ENCODE measurements around the gene TNFAIP8L1. TPM values are rescaled to one million over a fixed set of nuclear protein-coding genes. Genes with fewer than 3 reads are reported as not detected.

Gene TNFAIP8L1
- total and polyA plus RNA-seq, 4 donors = 15.6 to 29.0 (median 20.1) TPM

- Histone ChIP-seq H3K4me3 (ENCODE audit: low read depth in 1 of 3, low read length in 3 of 3) (no peak overlapping the region), H3K27me3 (ENCODE audit: control insufficient read depth in 4 of 4, insufficient read depth in 4 of 4, low read length in 3 of 4) (no peaks in the 10 kb centered on the region), H3K4me1 (ENCODE audit: control insufficient read depth in 4 of 4, insufficient read depth in 4 of 4, low read length in 3 of 4) (peaks cover 13 to 47% (median 32%) of the 10 kb centered on the region in 4 donors), H3K36me3 (ENCODE audit: control insufficient read depth in 4 of 4, insufficient read depth in 3 of 4, low read depth in 1 of 4, low read length in 3 of 4) (peaks cover 26 to 43% (median 33%) of the 10 kb centered on the region in 4 donors), H3K9ac (ENCODE audit: low read depth in 1 of 2, low read length in 2 of 2) (no peak overlapping the region), H3K27ac (ENCODE audit: low read depth in 1 of 2, low read length in 2 of 2) (peak overlapping the region; percentile 44 to 85), H3K9me3 (ENCODE audit: control insufficient read depth in 4 of 4, low read length in 3 of 4) (no peaks in the 10 kb centered on the region)
- 32% methylated on average over 22 of the region's 22 CpGs for WGBS
- DNase-seq (ENCODE audit: low spot score) = no peak
- no peak for TF ChIP-seq TAF1 (conservative IDR thresholded peaks at IDR 0.05)
- TF ChIP-seq, protein P1, sequence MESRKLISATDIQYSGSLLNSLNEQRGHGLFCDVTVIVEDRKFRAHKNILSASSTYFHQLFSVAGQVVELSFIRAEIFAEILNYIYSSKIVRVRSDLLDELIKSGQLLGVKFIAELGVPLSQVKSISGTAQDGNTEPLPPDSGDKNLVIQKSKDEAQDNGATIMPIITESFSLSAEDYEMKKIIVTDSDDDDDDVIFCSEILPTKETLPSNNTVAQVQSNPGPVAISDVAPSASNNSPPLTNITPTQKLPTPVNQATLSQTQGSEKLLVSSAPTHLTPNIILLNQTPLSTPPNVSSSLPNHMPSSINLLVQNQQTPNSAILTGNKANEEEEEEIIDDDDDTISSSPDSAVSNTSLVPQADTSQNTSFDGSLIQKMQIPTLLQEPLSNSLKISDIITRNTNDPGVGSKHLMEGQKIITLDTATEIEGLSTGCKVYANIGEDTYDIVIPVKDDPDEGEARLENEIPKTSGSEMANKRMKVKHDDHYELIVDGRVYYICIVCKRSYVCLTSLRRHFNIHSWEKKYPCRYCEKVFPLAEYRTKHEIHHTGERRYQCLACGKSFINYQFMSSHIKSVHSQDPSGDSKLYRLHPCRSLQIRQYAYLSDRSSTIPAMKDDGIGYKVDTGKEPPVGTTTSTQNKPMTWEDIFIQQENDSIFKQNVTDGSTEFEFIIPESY (IDR thresholded peaks at IDR 0.05) = no peak
- TF ChIP-seq EGR1 (IDR thresholded peaks at IDR 0.05; ENCODE audit: low read depth in 2 of 2) = peak in 1 of 2 donors; percentile 14
- TF ChIP-seq HNF4A (conservative IDR thresholded peaks at IDR 0.05) = peak; percentile 68 to 72
- TF ChIP-seq ATF3 (IDR thresholded peaks at IDR 0.05) = peak; percentile 52
- peak; percentile 94 for TF ChIP-seq FOXA2 (IDR thresholded peaks at IDR 0.05)
- no peak for TF ChIP-seq HNF4G (IDR thresholded peaks at IDR 0.05)
- TF ChIP-seq YY1 (IDR thresholded peaks at IDR 0.05) = peak; percentile 57
- TF ChIP-seq RXRA (IDR thresholded peaks at IDR 0.05) = peak; percentile 92 to 95
- TF ChIP-seq RAD21 (IDR thresholded peaks at IDR 0.05) = peak; percentile 41 to 55
- TF ChIP-seq FOXA1 (IDR thresholded peaks at IDR 0.05) = peak; percentile 71
- no peak for TF ChIP-seq JUND (IDR thresholded peaks at IDR 0.05)
- TF ChIP-seq, protein P2, sequence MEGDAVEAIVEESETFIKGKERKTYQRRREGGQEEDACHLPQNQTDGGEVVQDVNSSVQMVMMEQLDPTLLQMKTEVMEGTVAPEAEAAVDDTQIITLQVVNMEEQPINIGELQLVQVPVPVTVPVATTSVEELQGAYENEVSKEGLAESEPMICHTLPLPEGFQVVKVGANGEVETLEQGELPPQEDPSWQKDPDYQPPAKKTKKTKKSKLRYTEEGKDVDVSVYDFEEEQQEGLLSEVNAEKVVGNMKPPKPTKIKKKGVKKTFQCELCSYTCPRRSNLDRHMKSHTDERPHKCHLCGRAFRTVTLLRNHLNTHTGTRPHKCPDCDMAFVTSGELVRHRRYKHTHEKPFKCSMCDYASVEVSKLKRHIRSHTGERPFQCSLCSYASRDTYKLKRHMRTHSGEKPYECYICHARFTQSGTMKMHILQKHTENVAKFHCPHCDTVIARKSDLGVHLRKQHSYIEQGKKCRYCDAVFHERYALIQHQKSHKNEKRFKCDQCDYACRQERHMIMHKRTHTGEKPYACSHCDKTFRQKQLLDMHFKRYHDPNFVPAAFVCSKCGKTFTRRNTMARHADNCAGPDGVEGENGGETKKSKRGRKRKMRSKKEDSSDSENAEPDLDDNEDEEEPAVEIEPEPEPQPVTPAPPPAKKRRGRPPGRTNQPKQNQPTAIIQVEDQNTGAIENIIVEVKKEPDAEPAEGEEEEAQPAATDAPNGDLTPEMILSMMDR (IDR thresholded peaks at IDR 0.05; ENCODE audit: low read depth, low read length, missing input control) = no peak
- peak; percentile 92 for TF ChIP-seq SP1 (IDR thresholded peaks at IDR 0.05)
- peak; percentile 94 for TF ChIP-seq NR2F2 (IDR thresholded peaks at IDR 0.05)
- peak; percentile 79 for TF ChIP-seq REST (IDR thresholded peaks at IDR 0.05)
- peak in 1 of 2 donors; percentile 65 for TF ChIP-seq GABPA (IDR thresholded peaks at IDR 0.05 in 1 of 2, conservative IDR thresholded peaks at IDR 0.05 in 1 of 2)
- TF ChIP-seq, protein P3, sequence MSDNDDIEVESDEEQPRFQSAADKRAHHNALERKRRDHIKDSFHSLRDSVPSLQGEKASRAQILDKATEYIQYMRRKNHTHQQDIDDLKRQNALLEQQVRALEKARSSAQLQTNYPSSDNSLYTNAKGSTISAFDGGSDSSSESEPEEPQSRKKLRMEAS (IDR thresholded peaks at IDR 0.05) = no peak
Measured at GRCh38 chr19:4694211-4694987, 55.1 kb downstream of the TNFAIP8L1 start.

All from liver (tissue), 9 donors.